SK-N-SH (cell line): Measurements from ENCODE around the gene PRDM7. TPM values are rescaled to one million over a fixed set of nuclear protein-coding genes. Genes with fewer than 3 reads are reported as not detected.

Source experiments
- CTCF ChIA-PET: fragments of 300-600, 350-600 bp; formaldehyde crosslinking; extraction: SDS; loops from one replicate; lab custom pipeline; 2021; lab: Yijun Ruan, JAX
- POLR2A ChIA-PET: fragments of 350-600 bp; sonication (Branson Sonifier 250); formaldehyde crosslinking; extraction: SDS; loops from one replicate; lab custom pipeline; 2020; ENCODE audit warnings: antibody characterized with exemption, inconsistent platforms; lab: Yijun Ruan, JAX
- DNase-seq: peaks from one replicate; pipeline ENCODE4 v3.0.0; 2012
- H2AFZ ChIP-seq: fragments of 200-600 bp; sonication (generic); 2 replicates; pipeline ENCODE4 v1.8.1; 2016; ENCODE audit warnings: antibody characterized with exemption, mild to moderate bottlenecking, low read depth
- H3F3A ChIP-seq: fragments of 200-600 bp; sonication (generic); replicated peaks from 2 replicates; pipeline ENCODE3; 2016; ENCODE audit warnings: antibody characterized with exemption, mild to moderate bottlenecking; ENCODE audit not compliant: insufficient read depth
- H3K27ac ChIP-seq, 2 experiments: fragments of 200-500 bp in 1 of 2; fragments of 200-600 bp in 1 of 2; sonication (Bioruptor generic) in 1 of 2; sonication (generic), shearing (Covaris generic) in 1 of 2; 2 replicates each; pipeline versions ENCODE4 v1.5.1 to v1.6.1; 2014 to 2016; ENCODE audit warnings: low read depth in 2 of 2, inconsistent platforms in 1 of 2, low read length in 1 of 2, mild to moderate bottlenecking in 1 of 2, mixed read lengths in 1 of 2
- H3K27me3 ChIP-seq: fragments of 200-600 bp; sonication (generic), shearing (Covaris generic); 2 replicates; pipeline ENCODE4 v1.6.1; 2016; ENCODE audit warnings: mixed run types; ENCODE audit not compliant: insufficient read depth
- H3K36me3 ChIP-seq, 2 experiments: fragments of 200-500 bp in 1 of 2; fragments of 200-600 bp in 1 of 2; sonication (Bioruptor generic) in 1 of 2; sonication (generic) in 1 of 2; replicated peaks in 1 of 2; 2 replicates each; pipeline versions ENCODE3 to v1.5.1; 2014 to 2016; ENCODE audit warnings: low read length in 1 of 2, mild to moderate bottlenecking in 1 of 2; ENCODE audit not compliant: insufficient read depth in 2 of 2, control insufficient read depth in 1 of 2
- H3K4me1 ChIP-seq, 2 experiments: fragments of 200-500 bp in 1 of 2; fragments of 200-600 bp in 1 of 2; sonication (Bioruptor generic) in 1 of 2; sonication (generic), shearing (Covaris generic) in 1 of 2; 2 replicates each; pipeline versions ENCODE4 v1.5.1 to v1.6.1; 2014 to 2016; ENCODE audit warnings: low read depth in 1 of 2, low read length in 1 of 2, mixed run types in 1 of 2; ENCODE audit not compliant: insufficient read depth in 2 of 2, control insufficient read depth in 1 of 2
- H3K4me2 ChIP-seq: fragments of 200-600 bp; sonication (generic), shearing (Covaris generic); 2 replicates; pipeline ENCODE4 v1.6.1; 2017; ENCODE audit warnings: mixed run types
- H3K4me3 ChIP-seq, 2 experiments: fragments of 200-500 bp in 1 of 2; fragments of 200-600 bp in 1 of 2; sonication (Bioruptor generic) in 1 of 2; sonication (generic), shearing (Covaris generic) in 1 of 2; 2 replicates each; pipeline versions ENCODE4 v1.5.1 to v1.8.1; 2014 to 2016; ENCODE audit warnings: low read depth in 2 of 2, inconsistent platforms in 1 of 2, low read length in 1 of 2, mild to moderate bottlenecking in 1 of 2, mixed read lengths in 1 of 2, moderate library complexity in 1 of 2
- H3K79me2 ChIP-seq: fragments of 200-600 bp; sonication (generic); 2 replicates; pipeline ENCODE4 v1.8.1; 2017; ENCODE audit warnings: mild to moderate bottlenecking; ENCODE audit not compliant: insufficient read depth
- H3K9ac ChIP-seq: fragments of 200-600 bp; sonication (generic); 2 replicates; pipeline ENCODE4 v1.6.1; 2017; ENCODE audit warnings: mixed run types
- H3K9me2 ChIP-seq: fragments of 200-600 bp; sonication (generic); 2 replicates; pipeline ENCODE4 v1.6.1; 2017; ENCODE audit warnings: mixed run types
- H3K9me3 ChIP-seq: fragments of 200-600 bp; sonication (generic); 2 replicates; pipeline ENCODE4 v1.6.1; 2017; ENCODE audit warnings: mixed run types, mild to moderate bottlenecking, moderate library complexity
- H4K20me1 ChIP-seq: fragments of 200-600 bp; sonication (generic); 2 replicates; pipeline ENCODE4 v1.6.1; 2017; ENCODE audit warnings: mild to moderate bottlenecking, mixed run types; ENCODE audit not compliant: insufficient read depth
- ELF1 ChIP-seq: IDR thresholded peaks from 2 replicates; pipeline ENCODE4 v1.4.0; 2012
- GATA2 ChIP-seq: sonication (generic); formaldehyde crosslinking; IDR thresholded peaks from 2 replicates; pipeline ENCODE4 v1.5.0; 2020; ENCODE audit warnings: mild to moderate bottlenecking, missing genetic modification reagents
- NFIC ChIP-seq: IDR thresholded peaks from 2 replicates; pipeline ENCODE4 v1.4.0; 2012; ENCODE audit warnings: borderline replicate concordance
- NRF1 ChIP-seq: IDR thresholded peaks from 2 replicates; pipeline ENCODE4 v1.6.1; 2012; ENCODE audit warnings: low read depth, mild to moderate bottlenecking, low read length
- PBX3 ChIP-seq: IDR thresholded peaks from 2 replicates; pipeline ENCODE4; 2012
- SIN3A ChIP-seq: IDR thresholded peaks from 2 replicates; pipeline ENCODE4 v1.6.1; 2012; ENCODE audit warnings: low read depth, mild to moderate bottlenecking, low read length, moderate library complexity, borderline replicate concordance
- SMC3 ChIP-seq: IDR thresholded peaks from 2 replicates; pipeline ENCODE4 v1.6.1; 2012; ENCODE audit warnings: low read depth, low read length, improper control_type of control experiment
- TAF1 ChIP-seq: IDR thresholded peaks from 2 replicates; pipeline ENCODE4 v1.6.1; 2012; ENCODE audit warnings: low read depth, mild to moderate bottlenecking, low read length, moderate library complexity, borderline replicate concordance
- TCF12 ChIP-seq: IDR thresholded peaks from 2 replicates; pipeline ENCODE4 v1.4.0; 2012
- TEAD4 ChIP-seq: IDR thresholded peaks from 2 replicates; pipeline ENCODE4 v1.4.0; 2012; ENCODE audit warnings: mild to moderate bottlenecking, borderline replicate concordance; ENCODE audit not compliant: insufficient read depth
- WGBS: methylation state at CpG from one replicate; pipeline ENCODE4 v1.1.6; 2017; ENCODE audit warnings: low lambda C conversion rate; 5-methylcytosine and 5-hydroxymethylcytosine counted together
- polyA plus RNA-seq, 3 experiments: library from polyadenylated mRNA; depleted of rRNA; stranded (reverse); fragments of >200 nt; gene quantifications; 2 replicates each; pipeline ENCODE4 v1.2.3, GENCODE V29; 2012
- TF ChIP-seq, protein P1 (sequence below): IDR thresholded peaks from 2 replicates; pipeline ENCODE4 v1.4.0; 2012; ENCODE audit warnings: low read depth, borderline replicate concordance
- TF ChIP-seq, protein P2 (sequence below): IDR thresholded peaks from 2 replicates; pipeline ENCODE4 v1.6.1; 2012; ENCODE audit warnings: mild to moderate bottlenecking, low read depth, low read length, moderate library complexity
- TF ChIP-seq, protein P3 (sequence below): fragments of 200-600 bp; sonication (generic); IDR thresholded peaks from 2 replicates; pipeline ENCODE4 v1.6.1; 2017; ENCODE audit warnings: antibody characterized with exemption, mild to moderate bottlenecking, moderate library complexity

PRDM7 gene
- polyA plus RNA-seq, 1 of the 3 experiments (the other 2 are of a cell fraction), result not detected

DNA sequence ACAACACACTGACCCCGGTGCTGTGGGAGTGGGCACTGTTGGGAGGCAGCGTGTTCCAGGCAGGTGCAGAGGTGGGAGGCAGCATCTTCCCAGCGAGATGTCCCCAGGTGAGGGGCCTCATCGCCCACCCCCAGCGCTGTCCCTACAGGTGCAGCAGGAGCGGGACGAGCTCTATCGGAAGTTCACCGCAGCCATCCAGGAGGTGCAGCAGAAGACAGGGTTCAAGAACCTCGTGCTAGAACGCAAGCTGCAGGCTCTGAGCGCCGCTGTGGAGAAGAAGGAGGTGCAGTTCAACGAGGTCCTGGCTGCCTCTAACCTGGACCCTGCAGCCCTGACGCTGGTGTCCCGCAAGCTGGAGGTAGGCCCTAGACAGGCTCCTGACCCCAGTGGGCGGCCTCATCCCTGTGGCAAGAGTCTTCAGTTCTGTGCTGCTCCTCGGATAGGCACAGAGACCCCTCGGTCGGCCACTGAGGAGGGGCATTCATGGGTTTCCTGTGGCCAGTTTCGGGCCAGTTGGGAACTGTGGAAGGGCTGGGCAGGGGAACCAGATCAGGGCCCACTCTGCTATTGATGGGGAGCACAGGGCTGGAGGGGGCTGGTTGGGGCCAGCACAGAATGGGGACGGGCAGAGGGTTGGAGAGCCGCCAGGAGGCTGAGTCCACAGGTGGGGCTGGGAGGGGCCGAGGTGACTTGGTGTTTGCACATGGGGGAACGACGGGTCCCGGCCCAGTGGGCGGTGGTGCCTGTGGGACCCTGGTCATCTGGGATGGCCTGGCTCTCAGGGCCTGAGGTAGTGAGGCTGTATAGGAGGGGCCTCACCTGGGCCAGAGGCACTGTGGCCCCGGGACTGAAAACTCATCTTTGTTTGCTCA is 36.7 kb downstream of the PRDM7 start:
- H3K9ac ChIP-seq, result no peak overlapping the region
- WGBS, result 86% methylated on average over 11 of the region's 29 CpGs

More for the DNA sequence above, 36.7 kb downstream of the PRDM7 start:
- Histone ChIP-seq H3K27me3 (no peaks in the 10 kb centered on the region), H3K79me2 (no peaks in the 10 kb centered on the region), H3F3A (no peaks in the 10 kb centered on the region), H3K4me1 (no peaks in the 10 kb centered on the region), H2AFZ (no peak overlapping the region), H3K36me3 (peaks cover 11 to 49% of the 10 kb centered on the region in 2 experiments), H3K4me2 (no peak overlapping the region), H3K9me3 (no peaks in the 10 kb centered on the region), H3K27ac (no peak overlapping the region), H3K4me3 (no peak overlapping the region), H4K20me1 (no peaks in the 10 kb centered on the region), H3K9me2 (no peaks in the 10 kb centered on the region)
- no peak for DNase-seq
- TF ChIP-seq, protein P1, sequence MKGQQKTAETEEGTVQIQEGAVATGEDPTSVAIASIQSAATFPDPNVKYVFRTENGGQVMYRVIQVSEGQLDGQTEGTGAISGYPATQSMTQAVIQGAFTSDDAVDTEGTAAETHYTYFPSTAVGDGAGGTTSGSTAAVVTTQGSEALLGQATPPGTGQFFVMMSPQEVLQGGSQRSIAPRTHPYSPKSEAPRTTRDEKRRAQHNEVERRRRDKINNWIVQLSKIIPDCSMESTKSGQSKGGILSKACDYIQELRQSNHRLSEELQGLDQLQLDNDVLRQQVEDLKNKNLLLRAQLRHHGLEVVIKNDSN, result no peak
- TF ChIP-seq TEAD4, result no peak
- no peak for TF ChIP-seq PBX3
- TF ChIP-seq, protein P2, sequence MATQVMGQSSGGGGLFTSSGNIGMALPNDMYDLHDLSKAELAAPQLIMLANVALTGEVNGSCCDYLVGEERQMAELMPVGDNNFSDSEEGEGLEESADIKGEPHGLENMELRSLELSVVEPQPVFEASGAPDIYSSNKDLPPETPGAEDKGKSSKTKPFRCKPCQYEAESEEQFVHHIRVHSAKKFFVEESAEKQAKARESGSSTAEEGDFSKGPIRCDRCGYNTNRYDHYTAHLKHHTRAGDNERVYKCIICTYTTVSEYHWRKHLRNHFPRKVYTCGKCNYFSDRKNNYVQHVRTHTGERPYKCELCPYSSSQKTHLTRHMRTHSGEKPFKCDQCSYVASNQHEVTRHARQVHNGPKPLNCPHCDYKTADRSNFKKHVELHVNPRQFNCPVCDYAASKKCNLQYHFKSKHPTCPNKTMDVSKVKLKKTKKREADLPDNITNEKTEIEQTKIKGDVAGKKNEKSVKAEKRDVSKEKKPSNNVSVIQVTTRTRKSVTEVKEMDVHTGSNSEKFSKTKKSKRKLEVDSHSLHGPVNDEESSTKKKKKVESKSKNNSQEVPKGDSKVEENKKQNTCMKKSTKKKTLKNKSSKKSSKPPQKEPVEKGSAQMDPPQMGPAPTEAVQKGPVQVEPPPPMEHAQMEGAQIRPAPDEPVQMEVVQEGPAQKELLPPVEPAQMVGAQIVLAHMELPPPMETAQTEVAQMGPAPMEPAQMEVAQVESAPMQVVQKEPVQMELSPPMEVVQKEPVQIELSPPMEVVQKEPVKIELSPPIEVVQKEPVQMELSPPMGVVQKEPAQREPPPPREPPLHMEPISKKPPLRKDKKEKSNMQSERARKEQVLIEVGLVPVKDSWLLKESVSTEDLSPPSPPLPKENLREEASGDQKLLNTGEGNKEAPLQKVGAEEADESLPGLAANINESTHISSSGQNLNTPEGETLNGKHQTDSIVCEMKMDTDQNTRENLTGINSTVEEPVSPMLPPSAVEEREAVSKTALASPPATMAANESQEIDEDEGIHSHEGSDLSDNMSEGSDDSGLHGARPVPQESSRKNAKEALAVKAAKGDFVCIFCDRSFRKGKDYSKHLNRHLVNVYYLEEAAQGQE, result no peak
- no peak for TF ChIP-seq SIN3A
- TF ChIP-seq TCF12, result no peak
- TF ChIP-seq NRF1, result no peak
- no peak for TF ChIP-seq NFIC
- no peak for TF ChIP-seq GATA2 (CRISPR knock-in tag)
- TF ChIP-seq, protein P3, sequence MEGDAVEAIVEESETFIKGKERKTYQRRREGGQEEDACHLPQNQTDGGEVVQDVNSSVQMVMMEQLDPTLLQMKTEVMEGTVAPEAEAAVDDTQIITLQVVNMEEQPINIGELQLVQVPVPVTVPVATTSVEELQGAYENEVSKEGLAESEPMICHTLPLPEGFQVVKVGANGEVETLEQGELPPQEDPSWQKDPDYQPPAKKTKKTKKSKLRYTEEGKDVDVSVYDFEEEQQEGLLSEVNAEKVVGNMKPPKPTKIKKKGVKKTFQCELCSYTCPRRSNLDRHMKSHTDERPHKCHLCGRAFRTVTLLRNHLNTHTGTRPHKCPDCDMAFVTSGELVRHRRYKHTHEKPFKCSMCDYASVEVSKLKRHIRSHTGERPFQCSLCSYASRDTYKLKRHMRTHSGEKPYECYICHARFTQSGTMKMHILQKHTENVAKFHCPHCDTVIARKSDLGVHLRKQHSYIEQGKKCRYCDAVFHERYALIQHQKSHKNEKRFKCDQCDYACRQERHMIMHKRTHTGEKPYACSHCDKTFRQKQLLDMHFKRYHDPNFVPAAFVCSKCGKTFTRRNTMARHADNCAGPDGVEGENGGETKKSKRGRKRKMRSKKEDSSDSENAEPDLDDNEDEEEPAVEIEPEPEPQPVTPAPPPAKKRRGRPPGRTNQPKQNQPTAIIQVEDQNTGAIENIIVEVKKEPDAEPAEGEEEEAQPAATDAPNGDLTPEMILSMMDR, result no peak
- no peak for TF ChIP-seq TAF1
- no peak for TF ChIP-seq ELF1
- TF ChIP-seq SMC3, result no peak
- POLR2A ChIA-PET, result no interaction called here
- CTCF ChIA-PET, result no interaction called here
